ENCODE measurements around the gene ADAMTS6.

Gene ADAMTS6

DNA sequence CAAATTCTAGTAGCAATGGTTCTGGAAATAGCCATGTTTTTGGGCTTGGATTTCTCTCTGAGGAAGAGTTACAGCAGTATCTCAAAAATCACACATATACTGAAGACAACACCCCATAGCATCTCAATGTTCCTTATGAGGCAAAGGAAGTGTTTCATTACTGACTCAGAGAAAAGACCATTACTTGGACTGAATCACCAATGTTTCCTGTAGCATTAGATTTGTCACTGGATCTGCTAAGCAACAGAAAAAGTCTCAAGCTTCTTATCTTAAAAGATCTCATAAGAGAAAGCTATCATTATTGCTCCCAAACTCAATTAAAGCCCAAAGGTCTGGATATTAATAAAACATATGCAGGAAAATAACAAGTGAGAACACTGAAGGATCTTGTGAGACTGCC lies 272.4 kb downstream of the ADAMTS6 start:
- TF ChIP-seq, protein P1, sequence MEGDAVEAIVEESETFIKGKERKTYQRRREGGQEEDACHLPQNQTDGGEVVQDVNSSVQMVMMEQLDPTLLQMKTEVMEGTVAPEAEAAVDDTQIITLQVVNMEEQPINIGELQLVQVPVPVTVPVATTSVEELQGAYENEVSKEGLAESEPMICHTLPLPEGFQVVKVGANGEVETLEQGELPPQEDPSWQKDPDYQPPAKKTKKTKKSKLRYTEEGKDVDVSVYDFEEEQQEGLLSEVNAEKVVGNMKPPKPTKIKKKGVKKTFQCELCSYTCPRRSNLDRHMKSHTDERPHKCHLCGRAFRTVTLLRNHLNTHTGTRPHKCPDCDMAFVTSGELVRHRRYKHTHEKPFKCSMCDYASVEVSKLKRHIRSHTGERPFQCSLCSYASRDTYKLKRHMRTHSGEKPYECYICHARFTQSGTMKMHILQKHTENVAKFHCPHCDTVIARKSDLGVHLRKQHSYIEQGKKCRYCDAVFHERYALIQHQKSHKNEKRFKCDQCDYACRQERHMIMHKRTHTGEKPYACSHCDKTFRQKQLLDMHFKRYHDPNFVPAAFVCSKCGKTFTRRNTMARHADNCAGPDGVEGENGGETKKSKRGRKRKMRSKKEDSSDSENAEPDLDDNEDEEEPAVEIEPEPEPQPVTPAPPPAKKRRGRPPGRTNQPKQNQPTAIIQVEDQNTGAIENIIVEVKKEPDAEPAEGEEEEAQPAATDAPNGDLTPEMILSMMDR (IDR thresholded peaks at IDR 0.05; ENCODE audit: extremely low read depth, missing control alignments) = no peak
- DNase-seq (ENCODE audit: low spot score) = no peak

DNA sequence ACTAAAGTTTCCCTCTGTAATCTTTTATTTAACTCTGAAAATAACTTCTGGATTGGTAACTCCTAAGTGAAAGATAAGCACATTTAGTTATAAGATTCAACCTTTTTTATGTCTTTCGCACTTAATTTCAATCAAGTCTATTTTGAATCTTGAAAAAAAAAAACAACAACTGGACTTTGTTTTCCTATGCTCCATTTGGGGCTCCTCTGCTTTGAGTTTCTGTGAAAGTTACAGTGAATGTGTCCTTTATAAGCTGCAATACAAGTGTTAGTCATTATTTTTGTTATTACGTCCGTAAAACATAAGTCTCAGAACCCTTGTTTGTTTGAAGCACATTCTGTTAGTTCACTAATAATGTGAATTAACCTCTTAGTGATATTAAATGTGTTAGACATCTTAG lies 276.8 kb downstream of the ADAMTS6 start:
- TF ChIP-seq, protein P1 (IDR thresholded peaks at IDR 0.05; ENCODE audit: extremely low read depth, missing control alignments) = no peak
- DNase-seq (ENCODE audit: low spot score) = no peak

DNA sequence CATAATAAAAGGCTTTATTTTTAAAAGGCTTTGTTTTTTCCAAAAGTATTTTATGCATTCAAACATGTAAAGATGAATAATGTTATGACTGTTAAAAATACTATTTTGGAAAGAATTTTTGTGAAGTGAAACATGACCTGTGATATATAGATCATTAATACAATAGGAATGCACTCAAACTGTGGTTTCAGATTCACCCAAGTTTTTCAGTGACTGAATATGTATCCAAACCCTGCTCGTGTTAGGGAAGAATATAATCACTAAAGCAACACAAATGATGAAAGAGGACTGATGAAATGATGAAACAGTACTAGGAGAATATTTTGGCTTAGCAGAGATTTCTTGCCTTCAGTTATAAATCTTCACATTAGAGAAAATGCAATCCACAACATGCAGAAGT lies 278.0 kb downstream of the ADAMTS6 start:
- no peak for DNase-seq (ENCODE audit: low spot score)
- TF ChIP-seq, protein P1 (IDR thresholded peaks at IDR 0.05; ENCODE audit: extremely low read depth, missing control alignments) = no peak

DNA sequence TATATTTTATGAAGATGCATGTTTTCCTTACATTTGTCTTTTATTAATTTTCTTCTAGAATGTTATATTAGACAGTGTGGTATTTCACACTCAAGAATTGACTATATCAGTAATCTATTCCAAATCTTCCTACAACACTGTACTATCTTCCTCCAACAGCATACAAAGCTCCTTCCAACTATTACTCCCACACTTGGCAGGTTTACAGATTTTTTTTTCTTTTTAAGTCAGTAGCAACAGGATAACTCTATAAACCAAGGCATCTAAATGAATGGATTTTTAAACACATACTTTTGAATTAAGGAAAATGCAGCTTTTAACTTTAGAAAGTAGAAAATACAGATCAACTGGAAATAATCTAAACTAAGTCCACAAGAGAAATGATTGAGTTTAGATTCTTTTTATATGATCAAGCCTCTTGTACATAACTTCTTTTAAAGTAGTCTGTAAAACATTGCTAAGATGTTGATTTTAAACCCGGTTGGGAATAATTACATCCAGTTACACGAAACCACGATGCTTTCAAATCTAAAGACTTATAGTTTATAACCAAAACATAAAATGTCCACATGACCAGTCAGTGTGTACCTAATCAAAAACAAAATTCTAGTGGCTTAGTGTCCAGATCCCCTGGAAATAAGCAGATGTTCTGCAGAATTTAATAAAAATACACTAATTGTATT lies 281.6 kb downstream of the ADAMTS6 start:
- DNase-seq (ENCODE audit: low spot score) = no peak
- TF ChIP-seq, protein P1 (IDR thresholded peaks at IDR 0.05; ENCODE audit: extremely low read depth, missing control alignments) = no peak

DNA sequence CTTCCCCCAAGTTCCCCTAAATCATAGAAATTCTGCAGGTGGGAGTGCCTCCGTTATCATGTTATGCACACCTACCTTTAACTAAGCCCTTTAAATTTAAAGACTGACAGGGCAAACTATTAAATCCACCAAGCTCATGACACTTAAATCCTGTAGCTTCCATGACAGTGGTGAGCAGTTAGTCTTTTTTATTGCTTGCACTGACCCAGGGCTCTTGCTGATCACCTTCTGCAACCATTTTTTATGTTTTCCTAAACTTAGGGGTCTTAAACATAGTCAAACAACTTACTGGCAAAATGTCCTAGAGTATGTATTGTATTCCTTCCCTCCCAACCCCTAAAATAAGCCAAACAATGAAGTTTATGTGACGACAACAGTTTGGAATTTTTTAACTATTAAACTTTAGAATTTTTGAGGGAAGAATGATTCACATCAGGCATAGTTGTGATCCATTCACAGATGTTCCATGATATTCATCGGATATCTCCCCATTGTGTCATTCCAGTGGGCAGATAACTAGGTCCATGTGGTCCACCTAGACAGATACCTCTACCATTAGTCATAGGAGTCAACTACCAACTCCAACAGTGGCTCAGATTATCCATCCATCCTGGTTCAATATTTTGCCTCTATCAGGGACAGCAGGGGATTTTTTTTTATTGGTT lies 283.1 kb downstream of the ADAMTS6 start:
- TF ChIP-seq, protein P1 (IDR thresholded peaks at IDR 0.05; ENCODE audit: extremely low read depth, missing control alignments) = no peak
- DNase-seq (ENCODE audit: low spot score) = no peak

DNA sequence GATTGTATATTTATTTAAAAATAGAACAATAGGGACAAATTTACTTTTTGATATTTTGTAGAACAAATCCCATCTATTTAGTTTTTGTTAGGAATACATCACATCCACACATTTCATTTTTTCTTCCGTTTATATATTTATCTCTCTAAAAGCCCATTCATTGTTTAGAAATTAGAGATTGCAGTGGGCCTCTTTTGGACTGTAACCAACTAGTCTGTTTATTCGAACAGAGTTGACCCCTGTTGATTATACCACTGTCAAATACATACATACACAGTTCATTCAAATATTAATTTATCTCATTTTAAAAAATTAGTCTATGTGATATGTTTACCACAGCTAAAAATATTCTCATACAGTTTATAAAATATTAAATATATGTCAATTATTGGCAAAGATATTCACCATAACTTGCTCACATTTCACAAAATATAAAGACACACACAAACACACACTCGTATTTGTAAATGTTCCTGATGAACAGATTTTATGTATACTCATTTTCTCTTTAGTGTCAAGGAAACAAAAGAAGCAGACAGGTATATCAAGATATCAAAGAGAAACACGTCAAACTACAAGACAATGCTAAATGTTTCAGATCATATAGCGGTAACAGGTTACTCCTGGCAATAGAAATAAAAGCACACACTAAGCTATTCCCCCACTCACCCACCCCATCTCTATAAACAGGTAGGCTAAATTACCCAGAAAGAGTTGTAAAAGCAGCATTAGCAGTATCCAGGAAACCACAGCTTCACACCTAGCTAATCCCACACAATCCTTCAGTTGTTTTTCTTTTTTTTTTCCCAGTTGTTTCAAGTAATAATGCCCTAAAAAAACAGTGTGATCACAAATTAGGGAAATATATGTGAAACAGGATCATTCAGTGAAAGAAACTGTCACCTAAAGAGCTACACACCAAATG lies 283.9 kb downstream of the ADAMTS6 start:
- DNase-seq (ENCODE audit: low spot score) = no peak
- TF ChIP-seq, protein P1 (IDR thresholded peaks at IDR 0.05; ENCODE audit: extremely low read depth, missing control alignments) = no peak

DNA sequence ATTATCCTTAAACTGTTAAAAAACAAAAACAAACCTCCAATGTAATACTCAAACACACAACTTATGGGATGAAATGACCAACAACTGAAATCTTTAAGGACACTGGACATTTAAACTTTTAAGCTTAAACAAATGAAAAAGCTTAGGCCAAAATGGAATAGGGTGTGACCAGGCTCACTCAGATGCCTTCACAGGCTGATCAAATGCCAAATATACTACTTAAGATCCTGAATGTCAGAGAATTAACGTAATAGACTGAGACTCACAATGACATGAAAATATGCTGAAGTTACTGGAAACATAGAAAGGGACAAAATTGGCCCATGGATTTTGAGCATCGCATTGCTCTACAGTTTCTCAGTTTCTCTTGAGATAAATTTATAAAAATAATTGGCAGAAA lies 286.8 kb downstream of the ADAMTS6 start:
- TF ChIP-seq, protein P1 (IDR thresholded peaks at IDR 0.05; ENCODE audit: extremely low read depth, missing control alignments) = no peak
- no peak for DNase-seq (ENCODE audit: low spot score)
